ENCODE data around the gene KCNH5. TPM values are rescaled to one million over a fixed set of nuclear protein-coding genes. Genes with fewer than 3 reads are reported as not detected.
A peak's percentile ranks its signal among the peaks of the same experiment; 100 is the strongest.
"Not testable (repeated sequence)": the region's sequence is repeated elsewhere in the genome, so short reads cannot be mapped to it uniquely, and the experiment has no call there.

KCNH5 gene
- total RNA-seq, 1 experiment from 2014 or later: not detected

GRCh38 chr14:62885451-62885850 is 159.8 kb downstream of the KCNH5 start:
- BruUV-seq (replicated peaks): no TSS peak
- Mint-ChIP-seq H3K27ac (ENCODE audit: low read depth, unreplicated experiment) (peak overlapping the region; percentile 69), H3K9me3 (ENCODE audit: unreplicated experiment) (no peaks in the 10 kb centered on the region), H3K4me3 (ENCODE audit: unreplicated experiment) (no peak overlapping the region), H3K27me3 (ENCODE audit: insufficient read depth, unreplicated experiment) (no peaks in the 10 kb centered on the region), H3K36me3 (ENCODE audit: insufficient read depth, unreplicated experiment) (no peaks in the 10 kb centered on the region), H3K4me1 (ENCODE audit: insufficient read depth, unreplicated experiment) (no peaks in the 10 kb centered on the region)
- no peak for DNase-seq (ENCODE audit: unreplicated experiment)
- intact Hi-C loops (cut with micrococcal nuclease): no loop called here
- no peak for TF ChIP-seq CTCF (IDR thresholded peaks at IDR 0.05; ENCODE audit: unreplicated experiment)
- CTCF ChIA-PET: no interaction called here
- POLR2A ChIA-PET: no interaction called here

DNA sequence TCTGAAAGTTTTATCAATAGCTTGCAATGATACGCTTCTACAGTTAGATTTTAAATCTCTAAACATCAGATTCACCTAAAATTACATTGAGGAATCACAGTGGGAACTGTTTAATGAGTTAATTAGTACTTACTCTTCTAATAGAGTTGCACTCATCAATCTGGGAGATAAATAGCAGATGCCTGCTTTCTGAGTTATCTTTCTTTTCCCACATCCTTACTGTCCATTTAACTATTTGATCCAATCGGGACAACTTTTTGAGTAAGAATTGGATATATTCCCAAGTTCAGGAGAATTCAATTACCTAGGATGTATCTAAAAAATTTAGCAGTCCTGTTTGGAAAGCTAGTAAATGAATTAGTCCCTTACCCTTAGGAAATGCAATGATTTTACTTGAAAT is 162.3 kb downstream of the KCNH5 start:
- Mint-ChIP-seq H3K36me3 (ENCODE audit: insufficient read depth, unreplicated experiment) (no peaks in the 10 kb centered on the region), H3K4me1 (ENCODE audit: insufficient read depth, unreplicated experiment) (no peaks in the 10 kb centered on the region), H3K9me3 (ENCODE audit: unreplicated experiment) (no peaks in the 10 kb centered on the region), H3K27me3 (ENCODE audit: insufficient read depth, unreplicated experiment) (no peaks in the 10 kb centered on the region), H3K27ac (ENCODE audit: low read depth, unreplicated experiment) (no peak overlapping the region), H3K4me3 (ENCODE audit: unreplicated experiment) (no peak overlapping the region)
- CTCF ChIA-PET: no interaction called here
- intact Hi-C loops (cut with micrococcal nuclease): no loop called here
- DNase-seq (ENCODE audit: unreplicated experiment): no peak
- no peak for TF ChIP-seq CTCF (IDR thresholded peaks at IDR 0.05; ENCODE audit: unreplicated experiment)
- BruUV-seq (replicated peaks): no TSS peak
- POLR2A ChIA-PET: no interaction called here

- POLR2A ChIA-PET: interaction anchor here (1.1 kb wide), 1 partner anchor 131 kb away, joined by 3 read pairs; no protein-coding TSS in a partner anchor
- no peaks in the 10 kb centered on the region for H3K9me3 Mint-ChIP-seq (ENCODE audit: unreplicated experiment)
- H3K27me3 Mint-ChIP-seq (ENCODE audit: insufficient read depth, unreplicated experiment): no peaks in the 10 kb centered on the region
- intact Hi-C loops (cut with micrococcal nuclease): no loop called here
- DNase-seq (ENCODE audit: unreplicated experiment): no peak
- no TSS peak for BruUV-seq (replicated peaks)
- no peak overlapping the region for H3K4me3 Mint-ChIP-seq (ENCODE audit: unreplicated experiment)
- H3K27ac Mint-ChIP-seq (ENCODE audit: low read depth, unreplicated experiment): no peak overlapping the region
- no peaks in the 10 kb centered on the region for H3K36me3 Mint-ChIP-seq (ENCODE audit: insufficient read depth, unreplicated experiment)
- H3K4me1 Mint-ChIP-seq (ENCODE audit: insufficient read depth, unreplicated experiment): no peaks in the 10 kb centered on the region
- TF ChIP-seq CTCF (IDR thresholded peaks at IDR 0.05; ENCODE audit: unreplicated experiment): no peak
- CTCF ChIA-PET: no interaction called here
These were observed 178.9 kb downstream of the KCNH5 start for GRCh38 chr14:62866376-62866775.

DNA sequence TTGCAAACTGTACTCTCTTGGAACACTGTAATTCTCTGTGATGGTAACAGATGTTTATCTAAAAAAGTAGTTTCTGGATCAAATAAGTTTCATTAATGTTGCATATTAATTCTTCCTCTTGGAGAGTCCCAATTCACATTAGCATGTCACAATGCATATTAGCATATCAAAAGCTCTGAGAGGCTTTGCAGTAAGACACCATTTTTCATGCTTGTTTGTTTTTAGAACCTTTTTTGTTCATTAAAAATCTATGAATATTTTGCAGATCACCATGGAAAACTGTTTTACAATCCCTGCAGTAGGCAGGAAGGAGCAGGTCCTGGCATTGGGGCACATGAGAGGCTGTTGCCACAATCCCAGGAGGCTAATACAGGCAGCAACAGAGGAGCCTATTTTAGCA is 180.7 kb downstream of the KCNH5 start:
- Mint-ChIP-seq H3K36me3 (ENCODE audit: insufficient read depth, unreplicated experiment) (no peaks in the 10 kb centered on the region), H3K9me3 (ENCODE audit: unreplicated experiment) (no peaks in the 10 kb centered on the region), H3K4me3 (ENCODE audit: unreplicated experiment) (no peak overlapping the region), H3K27ac (ENCODE audit: low read depth, unreplicated experiment) (no peak overlapping the region), H3K4me1 (ENCODE audit: insufficient read depth, unreplicated experiment) (no peaks in the 10 kb centered on the region), H3K27me3 (ENCODE audit: insufficient read depth, unreplicated experiment) (no peaks in the 10 kb centered on the region)
- no peak for DNase-seq (ENCODE audit: unreplicated experiment)
- POLR2A ChIA-PET: no interaction called here
- CTCF ChIA-PET: no interaction called here
- TF ChIP-seq CTCF (IDR thresholded peaks at IDR 0.05; ENCODE audit: unreplicated experiment): no peak
- no TSS peak for BruUV-seq (replicated peaks)
- intact Hi-C loops (cut with micrococcal nuclease): no loop called here

DNA sequence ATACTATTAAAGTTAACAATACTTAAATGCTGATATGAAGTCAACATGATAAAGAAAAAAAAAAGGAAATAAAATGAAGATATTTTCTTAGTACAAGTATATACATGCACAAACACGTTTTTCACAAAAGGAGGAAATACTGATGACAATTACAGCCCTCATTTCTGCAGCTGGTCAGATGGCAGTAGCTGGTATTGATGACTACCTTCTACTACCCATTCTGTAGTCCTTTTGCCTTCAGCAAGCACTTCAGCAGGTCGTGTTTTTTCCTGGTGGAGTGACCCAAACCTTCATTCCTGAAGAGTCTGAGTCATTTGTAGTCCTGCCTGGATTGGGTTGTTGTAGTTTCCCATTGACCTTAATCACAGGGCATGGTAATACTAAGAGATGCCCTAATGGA is 187.2 kb downstream of the KCNH5 start:
- CTCF ChIA-PET; DNase-seq (ENCODE audit: unreplicated experiment); POLR2A ChIA-PET; H3K4me1 Mint-ChIP-seq (ENCODE audit: insufficient read depth, unreplicated experiment); H3K27me3 Mint-ChIP-seq (ENCODE audit: insufficient read depth, unreplicated experiment); H3K9me3 Mint-ChIP-seq (ENCODE audit: unreplicated experiment); BruUV-seq (replicated peaks); H3K4me3 Mint-ChIP-seq (ENCODE audit: unreplicated experiment); intact Hi-C loops (cut with micrococcal nuclease); H3K27ac Mint-ChIP-seq (ENCODE audit: low read depth, unreplicated experiment); H3K36me3 Mint-ChIP-seq (ENCODE audit: insufficient read depth, unreplicated experiment): not testable (repeated sequence)
